NCI-H82 treated with DMSO at 0.1 percent for 48 hours (cell line): ENCODE data around the gene STAG1.
"Not testable (repeated sequence)": the region's sequence is repeated elsewhere in the genome, so short reads cannot be mapped to it uniquely, and the experiment has no call there.

Source experiments
- DNase-seq: peaks from one replicate; lab custom pipeline; 2025; ENCODE audit not compliant: unreplicated experiment; lab: John Stamatoyannopoulos, UW

STAG1 gene

GRCh38 chr3:136708333-136708985 is 43.7 kb downstream of the STAG1 start:
- no peak for DNase-seq

DNA sequence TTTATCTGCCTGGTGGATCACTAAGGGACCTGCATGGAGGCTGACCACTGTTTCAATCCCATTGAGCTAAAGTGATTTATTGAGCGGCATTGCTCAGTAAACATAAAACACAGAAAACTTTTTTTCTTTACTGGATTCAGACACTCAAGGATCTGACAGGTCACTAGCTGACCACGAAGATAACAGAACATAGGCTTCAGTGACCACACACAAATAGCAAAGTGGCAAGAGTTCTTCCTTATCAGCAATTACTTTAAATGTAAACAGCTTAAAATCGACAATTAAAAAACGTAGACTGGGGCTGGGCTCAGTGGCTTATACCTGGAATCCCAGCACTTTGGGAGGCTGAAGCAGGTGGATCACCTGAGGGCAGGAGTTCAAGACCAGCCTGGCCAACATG is 48.7 kb downstream of the STAG1 start:
- DNase-seq, result no peak

- no peak for DNase-seq
Measured at GRCh38 chr3:136699271-136699828, 52.8 kb downstream of the STAG1 start.

DNA sequence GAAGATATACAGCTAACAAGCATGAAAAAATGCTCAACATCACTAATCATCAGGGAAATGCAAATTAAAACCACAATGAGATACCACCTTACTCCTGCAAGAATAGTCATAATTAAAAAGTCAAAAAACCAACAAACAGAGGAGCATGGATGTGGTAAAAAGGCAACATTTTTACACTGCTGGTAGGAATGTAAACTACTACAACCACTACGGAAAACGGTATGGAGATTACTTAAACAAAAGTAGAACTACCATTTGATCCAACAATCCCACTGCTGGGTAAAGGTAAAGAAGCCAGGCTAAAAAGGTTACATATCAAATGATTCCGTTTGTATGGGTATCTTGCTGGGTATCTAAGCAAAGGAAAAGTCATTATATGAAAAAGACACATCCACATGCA is 53.8 kb downstream of the STAG1 start:
- DNase-seq, result no peak

DNA sequence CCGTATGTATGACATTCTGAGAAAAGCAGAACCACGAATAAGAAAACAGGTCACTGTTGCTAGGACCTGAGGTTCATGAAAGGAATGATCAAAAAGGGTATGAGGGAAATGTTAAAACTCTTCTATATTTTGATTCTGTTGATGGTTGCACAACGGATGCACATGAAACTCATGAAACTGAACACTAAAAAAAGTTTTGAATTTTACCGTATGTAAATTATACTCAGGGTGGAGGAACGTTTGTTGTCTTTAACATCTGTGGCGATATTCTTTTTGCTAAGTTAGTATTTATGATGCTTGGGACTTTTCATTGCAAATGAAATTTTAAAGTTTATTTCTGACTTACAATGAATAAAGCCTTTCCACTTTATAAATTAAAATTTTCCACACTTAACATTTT is 55.4 kb downstream of the STAG1 start:
- DNase-seq, result no peak

- DNase-seq, result no peak
Measured at GRCh38 chr3:136694321-136694720, 57.9 kb downstream of the STAG1 start.

- no peak for DNase-seq
Measured at GRCh38 chr3:136690599-136690998, 61.6 kb downstream of the STAG1 start.

- no peak for DNase-seq
Measured at GRCh38 chr3:136685882-136686281, 66.3 kb downstream of the STAG1 start.

DNA sequence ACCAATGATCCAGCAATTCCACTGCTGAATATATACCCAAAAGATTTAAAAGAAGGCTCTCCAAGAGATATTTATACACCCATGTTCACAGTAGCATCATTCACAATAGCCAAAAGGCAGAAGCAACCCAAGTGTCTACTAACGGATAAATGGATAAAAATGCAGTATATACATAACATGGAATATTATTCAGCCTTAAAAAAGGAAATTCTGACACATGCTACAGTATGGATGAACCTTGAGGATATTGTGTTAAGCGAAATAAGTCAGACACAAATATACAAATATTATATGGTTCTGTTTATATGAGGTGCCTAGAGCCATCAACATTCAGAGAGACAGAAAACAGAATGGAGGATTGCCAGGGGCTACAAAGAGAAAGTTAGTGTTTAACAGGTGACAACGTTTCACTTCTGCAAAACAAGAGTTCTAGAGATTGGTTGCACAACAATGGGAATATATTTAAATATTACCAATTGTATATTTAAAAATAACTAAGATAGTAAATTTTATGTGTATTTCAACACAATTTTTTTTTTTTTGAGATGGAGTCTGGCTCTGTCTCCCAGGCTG is 69.4 kb downstream of the STAG1 start:
- DNase-seq, result no peak

DNA sequence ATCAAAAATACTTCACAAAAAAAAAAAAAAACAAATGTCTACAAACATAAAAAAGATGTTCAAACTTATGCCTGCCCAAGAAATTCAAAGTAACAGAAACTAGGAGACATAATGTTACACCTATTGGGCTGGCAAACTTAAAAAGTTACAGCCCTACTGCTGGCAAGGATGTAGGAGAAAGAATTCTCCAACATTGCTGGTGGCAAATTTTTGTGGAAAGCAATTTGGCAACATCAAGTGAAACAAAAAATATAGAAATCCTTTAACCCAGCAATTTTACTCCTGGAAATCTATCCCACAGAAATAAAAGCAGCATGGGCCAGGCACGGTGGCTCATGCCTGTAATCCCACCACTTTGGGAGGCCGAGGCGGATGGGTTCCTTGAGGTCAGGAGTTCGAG is 73.2 kb downstream of the STAG1 start:
- DNase-seq, result no peak

DNA sequence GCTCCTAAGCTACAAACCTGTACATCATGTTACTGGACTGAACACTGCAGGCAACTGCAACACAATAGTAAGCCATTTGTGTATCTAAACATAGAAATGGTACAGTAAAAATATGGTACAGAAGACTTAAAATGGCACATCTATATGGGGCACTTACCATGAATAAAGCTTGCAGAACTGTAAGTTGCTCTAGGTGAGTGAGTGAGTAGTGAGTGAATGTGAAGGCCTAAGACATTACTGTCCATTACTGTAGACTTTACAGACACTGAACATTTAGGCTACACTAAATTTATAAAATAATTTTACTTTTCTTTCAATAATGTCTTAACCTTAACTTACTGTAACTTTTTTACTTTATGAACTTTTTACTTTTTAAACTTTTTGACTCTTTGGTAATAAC is 76.2 kb downstream of the STAG1 start:
- no peak for DNase-seq

- DNase-seq, result no peak
Measured at GRCh38 chr3:136675150-136675858, 76.9 kb downstream of the STAG1 start.

GRCh38 chr3:136672457-136672856 is 79.7 kb downstream of the STAG1 start:
- no peak for DNase-seq

- DNase-seq, result no peak
Measured at GRCh38 chr3:136671921-136672320, 80.3 kb downstream of the STAG1 start.

DNA sequence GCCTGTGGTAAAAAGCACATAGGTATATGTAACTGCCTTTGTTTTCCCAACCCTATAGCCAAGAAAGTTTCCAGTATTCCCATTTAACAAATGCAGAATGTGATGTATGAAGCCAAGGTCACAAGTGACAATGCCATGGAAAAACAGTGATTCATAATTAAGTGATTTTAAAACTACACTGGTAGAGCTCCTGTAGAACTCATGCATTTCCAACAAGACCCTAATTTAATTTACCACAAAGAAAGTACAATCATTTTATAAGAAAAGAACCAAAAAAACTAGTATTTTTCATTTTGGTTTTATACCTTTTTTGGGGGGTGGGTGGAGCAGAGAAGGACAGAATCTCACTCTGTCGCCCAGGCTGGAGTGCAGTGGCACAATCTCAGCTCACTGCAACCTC is 82.0 kb downstream of the STAG1 start:
- no peak for DNase-seq

DNA sequence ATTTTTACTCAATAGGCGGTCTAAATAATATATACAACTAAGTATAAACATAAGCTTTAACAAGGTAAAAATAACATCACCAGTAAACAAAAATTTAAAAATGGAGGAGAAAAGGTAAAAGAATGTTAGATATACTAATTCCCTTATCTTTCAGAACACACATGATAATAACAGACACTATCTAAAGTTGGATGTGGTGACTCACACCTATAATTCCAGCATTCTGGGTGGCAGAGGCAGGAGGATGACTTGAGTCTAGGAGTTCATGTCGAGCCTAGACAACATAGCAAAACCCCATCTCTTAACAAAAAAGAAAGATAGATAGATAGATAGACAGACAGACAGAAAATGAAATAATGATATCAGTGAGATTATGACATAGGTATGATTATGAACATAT is 85.1 kb downstream of the STAG1 start:
- DNase-seq, result no peak

- DNase-seq, result not testable (repeated sequence)
Measured at GRCh38 chr3:136666301-136666700, 85.9 kb downstream of the STAG1 start.

DNA sequence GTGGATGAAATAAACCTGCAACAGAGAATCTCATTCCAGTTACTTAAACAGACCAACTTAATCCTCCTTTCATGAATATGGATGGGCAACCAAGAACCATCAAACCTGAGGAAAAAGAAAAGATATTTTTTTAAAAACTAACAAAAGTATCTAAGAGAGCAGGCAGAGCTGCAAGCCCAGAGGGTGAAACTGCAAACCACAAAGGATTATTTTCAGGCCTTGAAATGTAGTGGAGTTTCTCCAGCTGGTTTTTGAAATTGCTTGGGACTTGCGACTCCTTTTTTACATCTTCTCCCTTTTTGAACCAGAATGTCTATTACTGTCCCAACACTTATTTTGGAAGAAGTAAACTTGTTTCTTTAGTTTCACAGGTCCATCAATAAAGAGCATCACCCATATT is 87.4 kb downstream of the STAG1 start:
- no peak for DNase-seq

- no peak for DNase-seq
Measured at GRCh38 chr3:136661282-136661681, 90.9 kb downstream of the STAG1 start.

DNA sequence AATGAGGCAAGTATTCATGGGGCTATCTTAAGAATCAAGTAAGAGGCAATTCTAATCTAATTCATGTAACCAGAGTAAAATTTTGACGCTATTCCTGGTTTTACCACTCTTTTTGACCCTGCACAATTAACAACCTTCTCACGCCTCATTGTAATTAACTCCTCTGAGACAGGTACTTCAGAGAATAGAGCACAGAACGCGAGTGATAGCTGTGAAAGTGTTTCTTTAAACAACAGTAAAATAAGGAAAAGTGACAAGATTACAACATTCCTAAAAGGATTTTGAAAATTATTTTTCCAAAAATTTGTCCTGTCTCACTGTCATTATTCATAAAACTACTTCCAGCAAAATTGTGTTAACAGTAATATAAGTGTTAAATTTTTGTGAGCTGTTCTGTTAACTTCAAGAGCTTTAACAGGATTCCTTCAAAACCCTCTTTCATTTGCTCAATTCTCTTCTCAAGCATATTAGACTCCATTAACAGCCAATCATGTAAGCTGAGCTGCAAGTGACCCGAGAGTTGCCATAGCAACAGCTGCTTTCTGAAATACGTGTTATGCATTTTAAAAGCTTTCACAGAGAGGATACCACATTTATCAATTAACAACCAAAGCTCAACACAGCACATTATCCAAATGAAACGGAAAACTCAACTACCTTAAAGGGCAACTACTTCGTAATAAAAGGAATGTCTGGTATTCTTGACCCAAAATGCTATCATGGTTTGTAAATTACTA is 93.1 kb downstream of the STAG1 start:
- no peak for DNase-seq

DNA sequence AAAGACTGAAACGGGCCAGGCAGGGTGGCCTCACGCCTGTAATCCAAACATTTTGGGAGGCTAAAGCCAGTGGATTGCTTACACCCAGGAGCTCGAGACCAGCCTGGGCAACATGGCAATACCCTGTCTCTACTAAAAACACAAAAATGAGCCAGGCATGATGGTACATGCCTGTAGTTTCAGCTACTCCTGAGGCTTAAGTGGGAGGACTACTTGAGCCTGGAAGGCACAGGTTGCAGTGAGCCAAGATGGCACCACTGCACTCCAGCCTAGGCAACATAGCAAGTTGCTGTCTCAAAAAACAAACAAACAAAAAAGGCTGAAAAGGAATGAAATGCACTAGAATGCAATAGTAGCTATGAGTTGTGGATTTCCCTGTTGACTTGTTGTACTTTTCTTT is 94.7 kb downstream of the STAG1 start:
- DNase-seq, result no peak

DNA sequence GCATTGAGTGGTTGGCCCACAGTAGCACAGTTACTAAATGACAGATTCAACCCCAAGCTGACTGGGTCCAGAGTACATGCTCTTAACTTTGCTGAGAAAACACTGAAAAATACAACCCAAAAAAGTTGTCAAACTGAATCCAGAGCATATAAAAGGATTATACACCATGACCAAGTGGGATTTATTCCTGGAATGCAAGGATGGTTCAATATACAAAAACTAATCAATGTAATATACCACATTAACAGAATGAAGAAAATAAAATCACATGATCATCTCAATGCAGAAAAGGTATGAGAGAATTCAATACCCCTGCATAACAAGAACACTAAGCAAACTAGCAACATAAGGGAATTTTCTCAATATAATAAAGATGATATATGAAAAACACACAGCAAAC is 98.5 kb downstream of the STAG1 start:
- no peak for DNase-seq
